ENCODE data around the gene LMNTD1.

DNA sequence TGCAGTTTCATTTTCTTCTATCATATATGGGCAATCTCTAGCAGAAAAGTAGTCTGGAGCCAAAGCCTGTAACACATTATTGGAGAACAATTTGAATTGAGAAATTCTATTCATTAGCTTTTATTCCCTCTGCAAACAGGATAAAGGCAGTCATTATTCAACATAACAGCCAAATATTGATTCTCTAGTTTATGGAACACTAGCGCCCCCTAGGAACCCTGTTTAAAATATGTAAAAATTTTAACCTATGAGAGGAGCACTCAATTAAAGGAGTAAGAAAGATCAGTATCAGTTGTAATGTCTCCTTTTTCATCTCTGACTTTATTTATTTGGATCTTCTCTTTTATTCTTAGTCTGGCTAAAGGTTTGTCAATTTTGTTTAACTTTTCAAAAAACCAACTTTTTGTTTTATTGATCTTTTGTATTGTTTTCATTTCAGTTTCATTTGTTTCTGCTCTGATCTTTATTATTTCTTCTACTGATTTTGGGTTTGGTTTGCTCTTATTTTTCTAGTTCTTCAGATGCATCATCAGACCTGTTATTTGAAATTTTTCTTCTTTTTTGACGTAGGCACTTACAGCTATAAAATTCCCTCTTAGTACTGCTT is 4.8 kb upstream of the LMNTD1 start:
- TF ChIP-seq, protein P1, sequence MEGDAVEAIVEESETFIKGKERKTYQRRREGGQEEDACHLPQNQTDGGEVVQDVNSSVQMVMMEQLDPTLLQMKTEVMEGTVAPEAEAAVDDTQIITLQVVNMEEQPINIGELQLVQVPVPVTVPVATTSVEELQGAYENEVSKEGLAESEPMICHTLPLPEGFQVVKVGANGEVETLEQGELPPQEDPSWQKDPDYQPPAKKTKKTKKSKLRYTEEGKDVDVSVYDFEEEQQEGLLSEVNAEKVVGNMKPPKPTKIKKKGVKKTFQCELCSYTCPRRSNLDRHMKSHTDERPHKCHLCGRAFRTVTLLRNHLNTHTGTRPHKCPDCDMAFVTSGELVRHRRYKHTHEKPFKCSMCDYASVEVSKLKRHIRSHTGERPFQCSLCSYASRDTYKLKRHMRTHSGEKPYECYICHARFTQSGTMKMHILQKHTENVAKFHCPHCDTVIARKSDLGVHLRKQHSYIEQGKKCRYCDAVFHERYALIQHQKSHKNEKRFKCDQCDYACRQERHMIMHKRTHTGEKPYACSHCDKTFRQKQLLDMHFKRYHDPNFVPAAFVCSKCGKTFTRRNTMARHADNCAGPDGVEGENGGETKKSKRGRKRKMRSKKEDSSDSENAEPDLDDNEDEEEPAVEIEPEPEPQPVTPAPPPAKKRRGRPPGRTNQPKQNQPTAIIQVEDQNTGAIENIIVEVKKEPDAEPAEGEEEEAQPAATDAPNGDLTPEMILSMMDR (conservative IDR thresholded peaks at IDR 0.05): peak; percentile 78
- no peak for TF ChIP-seq EZH2 (IDR thresholded peaks at IDR 0.05; ENCODE audit: low read depth)

Data from PC-9 (cell line).